ENCODE measurements around the gene TOR1AIP1.

The TOR1AIP1 gene

DNA sequence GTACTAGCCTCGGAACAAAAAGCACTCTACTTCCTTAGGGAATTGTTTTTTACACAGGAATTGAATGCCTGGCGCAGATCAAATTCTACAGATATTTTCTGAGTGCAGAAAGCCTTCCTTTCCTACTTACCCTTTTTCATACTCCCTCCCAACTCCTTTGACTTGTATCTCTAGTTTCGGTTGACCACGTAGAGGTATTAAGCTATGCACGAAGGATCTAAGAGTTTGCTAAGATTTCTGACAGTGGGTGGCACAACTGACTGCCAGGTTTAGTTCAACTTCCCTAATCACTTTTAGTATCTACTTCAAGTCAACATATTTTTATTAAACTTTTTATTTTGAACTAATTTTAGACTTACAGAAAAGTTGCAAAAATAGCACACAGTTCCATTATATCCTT, 9.5 kb upstream of the TOR1AIP1 start:
- H3K9ac ChIP-seq (ENCODE audit: low read depth, low read length) = no peak overlapping the region
- H3K4me3 ChIP-seq (ENCODE audit: low read depth in 1 of 2, low read length in 2 of 2) = no peak overlapping the region
- H3K4me2 ChIP-seq (ENCODE audit: insufficient read depth, low read length) = no peak overlapping the region
- TF ChIP-seq, protein P1, sequence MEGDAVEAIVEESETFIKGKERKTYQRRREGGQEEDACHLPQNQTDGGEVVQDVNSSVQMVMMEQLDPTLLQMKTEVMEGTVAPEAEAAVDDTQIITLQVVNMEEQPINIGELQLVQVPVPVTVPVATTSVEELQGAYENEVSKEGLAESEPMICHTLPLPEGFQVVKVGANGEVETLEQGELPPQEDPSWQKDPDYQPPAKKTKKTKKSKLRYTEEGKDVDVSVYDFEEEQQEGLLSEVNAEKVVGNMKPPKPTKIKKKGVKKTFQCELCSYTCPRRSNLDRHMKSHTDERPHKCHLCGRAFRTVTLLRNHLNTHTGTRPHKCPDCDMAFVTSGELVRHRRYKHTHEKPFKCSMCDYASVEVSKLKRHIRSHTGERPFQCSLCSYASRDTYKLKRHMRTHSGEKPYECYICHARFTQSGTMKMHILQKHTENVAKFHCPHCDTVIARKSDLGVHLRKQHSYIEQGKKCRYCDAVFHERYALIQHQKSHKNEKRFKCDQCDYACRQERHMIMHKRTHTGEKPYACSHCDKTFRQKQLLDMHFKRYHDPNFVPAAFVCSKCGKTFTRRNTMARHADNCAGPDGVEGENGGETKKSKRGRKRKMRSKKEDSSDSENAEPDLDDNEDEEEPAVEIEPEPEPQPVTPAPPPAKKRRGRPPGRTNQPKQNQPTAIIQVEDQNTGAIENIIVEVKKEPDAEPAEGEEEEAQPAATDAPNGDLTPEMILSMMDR (IDR thresholded peaks at IDR 0.05; ENCODE audit: borderline replicate concordance, extremely low read depth, low read length, poor library complexity, severe bottlenecking) = no peak
- no peak for TF ChIP-seq EZH2 (IDR thresholded peaks at IDR 0.05; ENCODE audit: borderline replicate concordance, low read depth, low read length, severe bottlenecking)
- DNase-seq (no peak), ATAC-seq (ENCODE audit: insufficient read depth, low read depth) (no peak)
- no peaks in the 10 kb centered on the region for H3K9me3 ChIP-seq (ENCODE audit: insufficient read depth, low read length, severe bottlenecking)
- no peak overlapping the region for H3K27ac ChIP-seq (ENCODE audit: low read length)
- H2AFZ ChIP-seq (ENCODE audit: low read depth, low read length) = no peak overlapping the region
- peaks cover 97% of the 10 kb centered on the region for H3K79me2 ChIP-seq (ENCODE audit: insufficient read depth, low read length)
- no peaks in the 10 kb centered on the region for H3K27me3 ChIP-seq (ENCODE audit: insufficient read depth, low read length, poor library complexity)
- H3K4me1 ChIP-seq (ENCODE audit: insufficient read depth, low read length) = peaks cover 32% of the 10 kb centered on the region
- H3K36me3 ChIP-seq (ENCODE audit: insufficient read depth, low read length) = peaks cover 55% of the 10 kb centered on the region
- H4K20me1 ChIP-seq (ENCODE audit: insufficient read depth, low read length) = peaks cover 9% of the 10 kb centered on the region; the same call in 1 of the 2 replicates

DNA sequence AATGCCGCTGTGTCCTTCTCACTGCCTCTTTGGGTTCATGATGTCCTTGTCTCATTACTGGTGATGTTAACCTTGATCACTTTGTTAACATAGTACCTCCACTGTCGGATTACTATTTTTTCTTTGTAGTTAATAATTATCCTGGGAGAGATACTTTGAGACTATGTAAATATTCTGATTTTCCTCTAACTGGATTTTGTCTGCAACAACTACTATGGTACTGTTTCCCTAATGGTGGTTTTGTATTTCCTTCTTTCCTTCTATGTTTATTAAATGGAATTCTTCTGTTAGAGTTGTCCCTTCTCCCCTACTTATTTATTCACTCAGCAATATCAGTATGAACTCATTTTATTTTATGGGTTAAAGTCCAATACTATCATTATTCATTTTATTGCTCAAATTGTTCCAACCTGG, 8.6 kb upstream of the TOR1AIP1 start:
- Histone ChIP-seq H3K4me3 (ENCODE audit: low read depth in 1 of 2, low read length in 2 of 2) (no peak overlapping the region), H3K9me3 (ENCODE audit: insufficient read depth, low read length, severe bottlenecking) (no peaks in the 10 kb centered on the region), H3K27ac (ENCODE audit: low read length) (no peak overlapping the region), H4K20me1 (ENCODE audit: insufficient read depth, low read length) (peaks cover 9% of the 10 kb centered on the region; the same call in 1 of the 2 replicates), H3K27me3 (ENCODE audit: insufficient read depth, low read length, poor library complexity) (no peaks in the 10 kb centered on the region), H2AFZ (ENCODE audit: low read depth, low read length) (no peak overlapping the region), H3K36me3 (ENCODE audit: insufficient read depth, low read length) (peaks cover 47% of the 10 kb centered on the region), H3K4me1 (ENCODE audit: insufficient read depth, low read length) (peaks cover 39% of the 10 kb centered on the region), H3K4me2 (ENCODE audit: insufficient read depth, low read length) (no peak overlapping the region; the same call in 1 of the 2 replicates), H3K79me2 (ENCODE audit: insufficient read depth, low read length) (peaks cover 92% of the 10 kb centered on the region), H3K9ac (ENCODE audit: low read depth, low read length) (no peak overlapping the region)
- DNase-seq (no peak), ATAC-seq (ENCODE audit: insufficient read depth, low read depth) (no peak)
- TF ChIP-seq, protein P1 (IDR thresholded peaks at IDR 0.05; ENCODE audit: borderline replicate concordance, extremely low read depth, low read length, poor library complexity, severe bottlenecking) = no peak
- no peak for TF ChIP-seq EZH2 (IDR thresholded peaks at IDR 0.05; ENCODE audit: borderline replicate concordance, low read depth, low read length, severe bottlenecking)

DNA sequence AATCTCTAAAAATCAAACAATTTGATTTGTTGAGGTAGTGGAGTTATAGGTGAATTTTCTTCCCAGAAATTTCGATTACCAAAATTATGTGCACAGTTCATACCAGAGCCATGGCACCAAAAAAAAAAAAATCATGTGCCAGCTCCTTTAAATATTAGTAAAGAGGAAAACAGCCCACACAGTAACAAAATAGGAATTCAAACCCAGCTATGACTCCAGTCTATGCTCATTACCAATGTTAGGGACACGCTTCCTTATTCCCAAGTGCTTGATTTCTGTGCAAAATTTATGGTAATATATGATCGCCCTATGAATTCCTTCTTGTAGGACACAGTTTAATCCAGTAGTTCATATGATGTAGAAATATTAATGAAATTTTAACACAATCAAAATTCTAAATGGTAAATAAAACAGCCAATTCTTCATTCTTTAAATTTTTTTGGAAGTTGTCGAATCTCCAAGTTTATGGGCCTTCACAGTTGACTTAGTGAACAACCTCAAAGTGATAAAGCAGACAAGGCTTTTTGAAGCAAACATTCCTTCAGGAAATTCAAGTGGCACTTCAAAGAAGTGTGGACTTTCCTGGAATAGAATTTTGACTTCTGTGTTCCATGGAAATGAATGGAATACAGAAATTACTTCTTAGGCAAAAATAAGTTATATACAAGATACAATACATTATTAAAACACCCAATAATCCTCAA, 6.3 kb upstream of the TOR1AIP1 start:
- H4K20me1 ChIP-seq (ENCODE audit: insufficient read depth, low read length) = peaks cover 9% of the 10 kb centered on the region; the same call in 1 of the 2 replicates
- no peak overlapping the region for H3K27ac ChIP-seq (ENCODE audit: low read length)
- peaks cover 32% of the 10 kb centered on the region for H3K36me3 ChIP-seq (ENCODE audit: insufficient read depth, low read length)
- no peak for TF ChIP-seq EZH2 (IDR thresholded peaks at IDR 0.05; ENCODE audit: borderline replicate concordance, low read depth, low read length, severe bottlenecking)
- TF ChIP-seq, protein P1 (IDR thresholded peaks at IDR 0.05; ENCODE audit: borderline replicate concordance, extremely low read depth, low read length, poor library complexity, severe bottlenecking) = no peak
- H3K4me2 ChIP-seq (ENCODE audit: insufficient read depth, low read length) = peak overlapping the region; percentile 98
- H3K27me3 ChIP-seq (ENCODE audit: insufficient read depth, low read length, poor library complexity) = no peaks in the 10 kb centered on the region
- ATAC-seq (ENCODE audit: insufficient read depth, low read depth) (no peak), DNase-seq (no peak)
- H3K9me3 ChIP-seq (ENCODE audit: insufficient read depth, low read length, severe bottlenecking) = no peaks in the 10 kb centered on the region
- no peak overlapping the region for H3K9ac ChIP-seq (ENCODE audit: low read depth, low read length)
- H3K79me2 ChIP-seq (ENCODE audit: insufficient read depth, low read length) = peaks cover 75% of the 10 kb centered on the region
- H3K4me3 ChIP-seq (ENCODE audit: low read depth in 1 of 2, low read length in 2 of 2) = peak overlapping the region in 1 of 2 experiments; percentile 93; a peak in 1 of 4 replicates
- H2AFZ ChIP-seq (ENCODE audit: low read depth, low read length) = no peak overlapping the region
- H3K4me1 ChIP-seq (ENCODE audit: insufficient read depth, low read length) = peaks cover 46% of the 10 kb centered on the region

Data from DND-41 (cell line).